ENCODE measurements around the gene CTDP1.
"Not testable (repeated sequence)": the region's sequence is repeated elsewhere in the genome, so short reads cannot be mapped to it uniquely, and the experiment has no call there.

CTDP1 gene

GRCh38 chr18:79690071-79690470 lies 10.5 kb downstream of the CTDP1 start:
- Histone ChIP-seq H3K9me3 (ENCODE audit: low read depth, low read length) (no peaks in the 10 kb centered on the region), H3K36me3 (ENCODE audit: insufficient read depth, low read length) (no peaks in the 10 kb centered on the region), H3K27ac (no peak overlapping the region), H3K9ac (ENCODE audit: insufficient read length) (no peak overlapping the region), H3K4me3 (no peak overlapping the region)
- no peak for TF ChIP-seq POLR2AphosphoS5 (IDR thresholded peaks at IDR 0.05; ENCODE audit: borderline replicate concordance, low read depth, low read length)
- no peak for TF ChIP-seq EZH2 (IDR thresholded peaks at IDR 0.05)
- TF ChIP-seq FOXP2 (optimal IDR thresholded peaks at IDR 0.05; ENCODE audit: control extremely low read depth, extremely low read length, insufficient read depth): no peak
- no peak for DNase-seq (ENCODE audit: low read depth, low spot score)

DNA sequence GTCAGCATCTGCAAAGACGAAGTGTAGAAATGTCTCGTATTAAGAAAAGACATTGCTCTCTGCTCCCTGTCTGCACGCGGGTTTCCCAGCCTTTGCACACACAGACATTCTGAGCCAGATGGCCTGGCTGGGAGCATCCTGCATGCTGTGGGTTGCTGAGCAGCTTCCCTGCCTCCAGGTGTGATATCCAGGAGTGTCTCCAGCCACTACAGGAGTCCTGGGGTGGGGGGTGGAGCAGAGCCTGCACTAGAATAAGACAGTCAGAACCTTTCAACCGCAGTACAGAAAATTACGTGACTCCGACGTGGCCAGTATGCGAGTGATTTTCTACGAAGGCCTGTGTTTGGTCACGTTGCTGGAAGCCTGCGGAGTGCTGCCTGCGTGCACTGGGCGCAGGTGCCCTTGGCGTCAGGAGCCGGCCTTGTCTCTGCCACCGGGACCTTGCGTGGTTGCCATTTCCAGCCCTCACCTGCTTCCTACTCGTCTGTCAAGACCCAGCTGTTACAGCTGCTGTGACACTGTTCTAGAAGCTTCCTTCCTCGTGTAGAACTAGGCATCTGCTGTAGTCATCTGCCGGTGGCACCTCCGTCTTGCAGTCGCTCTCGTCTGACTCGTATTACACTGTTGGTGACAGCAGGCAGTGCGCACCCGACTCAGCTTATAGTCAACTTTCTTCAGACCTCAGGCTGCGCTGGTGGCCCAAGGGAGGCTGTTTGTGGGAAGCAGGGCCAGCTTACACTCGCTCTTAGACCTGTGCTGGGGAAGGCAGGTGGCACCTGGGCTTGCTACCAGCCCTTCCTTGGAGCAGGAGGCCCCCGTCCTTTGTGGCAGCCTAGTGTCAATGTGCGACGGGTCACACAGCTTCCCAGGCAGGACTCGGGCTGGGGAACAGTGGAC lies 11.2 kb downstream of the CTDP1 start:
- Histone ChIP-seq H3K36me3 (ENCODE audit: insufficient read depth, low read length) (no peaks in the 10 kb centered on the region), H3K9ac (ENCODE audit: insufficient read length) (no peak overlapping the region), H3K27ac (no peak overlapping the region), H3K9me3 (ENCODE audit: low read depth, low read length) (no peaks in the 10 kb centered on the region), H3K4me3 (no peak overlapping the region)
- no peak for DNase-seq (ENCODE audit: low read depth, low spot score)
- no peak for TF ChIP-seq POLR2AphosphoS5 (IDR thresholded peaks at IDR 0.05; ENCODE audit: borderline replicate concordance, low read depth, low read length)
- no peak for TF ChIP-seq FOXP2 (optimal IDR thresholded peaks at IDR 0.05; ENCODE audit: control extremely low read depth, extremely low read length, insufficient read depth)
- no peak for TF ChIP-seq EZH2 (IDR thresholded peaks at IDR 0.05)

DNA sequence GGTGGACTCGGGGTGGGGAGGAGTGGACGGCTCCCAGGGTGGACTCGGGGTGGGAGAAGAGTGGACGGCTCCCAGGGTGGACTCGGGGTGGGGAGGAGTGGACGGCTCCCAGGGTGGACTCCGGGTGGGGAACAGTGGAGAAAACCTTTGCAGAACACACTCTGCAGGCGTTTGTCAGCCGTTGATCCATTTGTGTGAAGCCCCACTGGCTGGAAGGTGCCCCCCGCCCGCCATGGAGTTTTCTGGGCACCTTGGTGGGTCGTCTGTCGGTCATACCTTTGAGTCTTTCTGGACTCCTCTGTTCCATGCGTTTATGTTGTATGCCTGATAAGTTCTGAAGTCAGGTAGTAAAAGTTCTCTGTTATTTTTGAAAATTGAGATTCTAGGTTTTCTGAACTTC lies 12.5 kb downstream of the CTDP1 start:
- Histone ChIP-seq H3K4me3 (no peak overlapping the region), H3K9me3 (ENCODE audit: low read depth, low read length) (no peaks in the 10 kb centered on the region), H3K36me3 (ENCODE audit: insufficient read depth, low read length) (no peaks in the 10 kb centered on the region), H3K9ac (ENCODE audit: insufficient read length) (no peak overlapping the region), H3K27ac (no peak overlapping the region)
- no peak for DNase-seq (ENCODE audit: low read depth, low spot score)
- TF ChIP-seq FOXP2 (optimal IDR thresholded peaks at IDR 0.05; ENCODE audit: control extremely low read depth, extremely low read length, insufficient read depth) (no peak), POLR2AphosphoS5 (IDR thresholded peaks at IDR 0.05; ENCODE audit: borderline replicate concordance, low read depth, low read length) (no peak), EZH2 (IDR thresholded peaks at IDR 0.05) (no peak)

- no peak overlapping the region for H3K9ac ChIP-seq (ENCODE audit: insufficient read length)
- no peak for DNase-seq (ENCODE audit: low read depth, low spot score)
- H3K4me3 ChIP-seq: no peak overlapping the region
- H3K27ac ChIP-seq: no peak overlapping the region
- no peaks in the 10 kb centered on the region for H3K9me3 ChIP-seq (ENCODE audit: low read depth, low read length)
- no peak for TF ChIP-seq EZH2 (IDR thresholded peaks at IDR 0.05)
- no peak for TF ChIP-seq POLR2AphosphoS5 (IDR thresholded peaks at IDR 0.05; ENCODE audit: borderline replicate concordance, low read depth, low read length)
- TF ChIP-seq FOXP2 (optimal IDR thresholded peaks at IDR 0.05; ENCODE audit: control extremely low read depth, extremely low read length, insufficient read depth): no peak
- H3K36me3 ChIP-seq (ENCODE audit: insufficient read depth, low read length): no peaks in the 10 kb centered on the region
Observed at GRCh38 chr18:79692886-79693285, 13.3 kb downstream of the CTDP1 start.

DNA sequence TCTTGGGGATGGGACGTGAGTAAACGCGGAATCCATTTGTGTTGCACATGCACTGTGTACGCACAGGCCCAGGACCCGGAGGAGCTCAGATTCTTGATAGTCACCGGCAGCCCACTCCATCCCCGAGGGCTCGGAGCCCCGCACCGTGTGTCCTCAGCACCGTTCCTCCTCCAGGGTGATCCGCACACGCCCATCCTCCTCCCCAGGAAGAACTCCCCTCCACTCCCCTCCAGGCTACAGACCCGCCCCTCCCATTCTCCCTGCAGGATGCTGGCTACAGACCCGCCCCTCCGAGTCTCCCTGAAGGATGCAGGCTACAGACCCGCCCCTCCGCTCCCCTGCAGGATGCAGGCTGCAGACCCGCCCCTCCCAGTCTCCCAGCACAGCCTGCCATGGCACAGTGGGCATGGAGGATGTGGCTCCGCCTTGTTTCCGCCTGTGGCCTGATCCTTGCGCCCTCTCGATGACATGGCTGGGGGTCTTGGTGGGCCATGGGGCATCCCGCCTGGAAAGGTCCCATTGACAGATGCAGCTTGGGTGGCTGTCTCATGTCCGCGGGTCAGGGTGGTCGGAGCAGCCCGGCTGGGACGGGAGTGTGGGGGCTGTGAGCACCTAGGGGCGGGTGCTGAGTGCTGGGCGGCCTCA lies 14.1 kb downstream of the CTDP1 start:
- H3K27ac ChIP-seq: no peak overlapping the region
- no peak for DNase-seq (ENCODE audit: low read depth, low spot score)
- no peak overlapping the region for H3K4me3 ChIP-seq
- TF ChIP-seq FOXP2 (optimal IDR thresholded peaks at IDR 0.05; ENCODE audit: control extremely low read depth, extremely low read length, insufficient read depth): no peak
- no peak for TF ChIP-seq POLR2AphosphoS5 (IDR thresholded peaks at IDR 0.05; ENCODE audit: borderline replicate concordance, low read depth, low read length)
- TF ChIP-seq EZH2 (IDR thresholded peaks at IDR 0.05): no peak
- no peak overlapping the region for H3K9ac ChIP-seq (ENCODE audit: insufficient read length)
- H3K36me3 ChIP-seq (ENCODE audit: insufficient read depth, low read length): no peaks in the 10 kb centered on the region; the same call in 1 of the 2 replicates
- H3K9me3 ChIP-seq (ENCODE audit: low read depth, low read length): no peaks in the 10 kb centered on the region

- not testable (repeated sequence) for H3K4me3 ChIP-seq; H3K27ac ChIP-seq; DNase-seq (ENCODE audit: low read depth, low spot score); H3K9ac ChIP-seq (ENCODE audit: insufficient read length); H3K9me3 ChIP-seq (ENCODE audit: low read depth, low read length); H3K36me3 ChIP-seq (ENCODE audit: insufficient read depth, low read length)
Observed at GRCh38 chr18:79694206-79694894, 14.7 kb downstream of the CTDP1 start.

- Histone ChIP-seq H3K9ac (ENCODE audit: insufficient read length) (no peak overlapping the region), H3K36me3 (ENCODE audit: insufficient read depth, low read length) (no peaks in the 10 kb centered on the region; the same call in 1 of the 2 replicates), H3K27ac (no peak overlapping the region), H3K4me3 (no peak overlapping the region), H3K9me3 (ENCODE audit: low read depth, low read length) (no peaks in the 10 kb centered on the region)
- DNase-seq (ENCODE audit: low read depth, low spot score): no peak
- TF ChIP-seq FOXP2 (optimal IDR thresholded peaks at IDR 0.05; ENCODE audit: control extremely low read depth, extremely low read length, insufficient read depth): no peak
- TF ChIP-seq POLR2AphosphoS5 (IDR thresholded peaks at IDR 0.05; ENCODE audit: borderline replicate concordance, low read depth, low read length): no peak
- TF ChIP-seq EZH2 (IDR thresholded peaks at IDR 0.05): no peak
Observed at GRCh38 chr18:79694895-79695213, 15.3 kb downstream of the CTDP1 start.

DNA sequence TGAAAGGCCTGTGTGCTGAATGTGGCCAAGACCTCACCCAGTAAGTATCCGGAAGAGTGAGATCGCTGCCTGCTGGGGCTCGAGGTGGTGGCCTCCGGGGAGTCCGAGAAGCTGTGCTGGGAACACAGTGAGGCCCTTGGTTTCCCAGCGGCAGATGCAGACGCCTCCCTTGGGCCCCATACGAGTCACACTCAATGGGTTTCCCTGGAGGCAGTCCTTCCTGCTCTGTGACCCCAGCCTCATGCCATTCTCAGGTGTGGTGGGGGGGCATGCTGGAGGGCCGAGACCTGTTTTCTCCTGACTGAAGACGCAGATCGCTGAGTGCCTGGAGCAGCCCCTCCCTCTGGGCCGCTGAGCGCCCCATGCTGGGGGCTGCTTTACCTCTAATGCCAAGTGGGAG lies 15.7 kb downstream of the CTDP1 start:
- no peaks in the 10 kb centered on the region; the same call in 1 of the 2 replicates for H3K36me3 ChIP-seq (ENCODE audit: insufficient read depth, low read length)
- H3K9me3 ChIP-seq (ENCODE audit: low read depth, low read length): no peaks in the 10 kb centered on the region
- DNase-seq (ENCODE audit: low read depth, low spot score): no peak
- H3K27ac ChIP-seq: no peak overlapping the region
- no peak overlapping the region for H3K9ac ChIP-seq (ENCODE audit: insufficient read length)
- H3K4me3 ChIP-seq: no peak overlapping the region
- TF ChIP-seq EZH2 (IDR thresholded peaks at IDR 0.05) (no peak), FOXP2 (optimal IDR thresholded peaks at IDR 0.05; ENCODE audit: control extremely low read depth, extremely low read length, insufficient read depth) (no peak), POLR2AphosphoS5 (IDR thresholded peaks at IDR 0.05; ENCODE audit: borderline replicate concordance, low read depth, low read length) (no peak)
